ENCODE data around the gene SLC22A12.

DNA sequence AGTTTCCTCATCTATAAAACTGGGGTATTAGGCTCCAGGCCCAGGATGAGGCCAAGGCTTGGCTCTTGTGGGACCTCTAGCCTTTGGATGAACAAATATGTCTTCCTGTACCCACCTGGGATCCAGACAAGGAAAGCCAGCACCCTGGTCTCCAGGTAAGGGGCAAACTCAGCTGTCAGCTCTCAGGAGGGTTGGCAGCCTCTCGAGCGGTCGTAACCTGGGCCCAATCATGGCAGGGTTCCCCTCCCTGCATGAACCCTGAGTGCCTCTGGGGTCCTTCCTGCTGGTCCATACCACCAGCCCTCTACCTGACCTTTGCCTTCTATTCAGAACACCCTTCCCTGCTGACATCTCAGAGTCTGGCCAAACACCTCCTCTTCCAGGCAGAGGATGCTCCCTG lies 19.6 kb downstream of the SLC22A12 start:
- TF ChIP-seq, protein P1, sequence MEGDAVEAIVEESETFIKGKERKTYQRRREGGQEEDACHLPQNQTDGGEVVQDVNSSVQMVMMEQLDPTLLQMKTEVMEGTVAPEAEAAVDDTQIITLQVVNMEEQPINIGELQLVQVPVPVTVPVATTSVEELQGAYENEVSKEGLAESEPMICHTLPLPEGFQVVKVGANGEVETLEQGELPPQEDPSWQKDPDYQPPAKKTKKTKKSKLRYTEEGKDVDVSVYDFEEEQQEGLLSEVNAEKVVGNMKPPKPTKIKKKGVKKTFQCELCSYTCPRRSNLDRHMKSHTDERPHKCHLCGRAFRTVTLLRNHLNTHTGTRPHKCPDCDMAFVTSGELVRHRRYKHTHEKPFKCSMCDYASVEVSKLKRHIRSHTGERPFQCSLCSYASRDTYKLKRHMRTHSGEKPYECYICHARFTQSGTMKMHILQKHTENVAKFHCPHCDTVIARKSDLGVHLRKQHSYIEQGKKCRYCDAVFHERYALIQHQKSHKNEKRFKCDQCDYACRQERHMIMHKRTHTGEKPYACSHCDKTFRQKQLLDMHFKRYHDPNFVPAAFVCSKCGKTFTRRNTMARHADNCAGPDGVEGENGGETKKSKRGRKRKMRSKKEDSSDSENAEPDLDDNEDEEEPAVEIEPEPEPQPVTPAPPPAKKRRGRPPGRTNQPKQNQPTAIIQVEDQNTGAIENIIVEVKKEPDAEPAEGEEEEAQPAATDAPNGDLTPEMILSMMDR (IDR thresholded peaks at IDR 0.05; ENCODE audit: insufficient read depth, low read length, poor library complexity, severe bottlenecking) = no peak
- TF ChIP-seq EZH2phosphoT487 (conservative IDR thresholded peaks at IDR 0.05; ENCODE audit: low read length) = no peak

Data from SU-DHL-6 (cell line).